HG03159 (cell line): Measurements from ENCODE around the gene PRR5L.

Experiments
- ATAC-seq: cut with Tn5 transposase; IDR thresholded peaks from one replicate; pipeline ENCODE4 v1.9.1; 2021; ENCODE audit warnings: mild to moderate bottlenecking, moderate library complexity; ENCODE audit not compliant: unreplicated experiment

The PRR5L gene

GRCh38 chr11:36376009-36376887 is 80.2 kb downstream of the PRR5L start:
- no peak for ATAC-seq

- ATAC-seq: peak; percentile 47
These were observed 81.0 kb downstream of the PRR5L start for GRCh38 chr11:36376888-36377758.

- ATAC-seq: peak; percentile 36
These were observed 81.9 kb downstream of the PRR5L start for GRCh38 chr11:36377759-36378564.

GRCh38 chr11:36379653-36380052 is 83.6 kb downstream of the PRR5L start:
- ATAC-seq: no peak

- ATAC-seq: no peak
These were observed 84.4 kb downstream of the PRR5L start for GRCh38 chr11:36380296-36381014.

GRCh38 chr11:36381015-36381360 is 84.9 kb downstream of the PRR5L start:
- ATAC-seq: no peak

GRCh38 chr11:36383195-36383594 is 87.1 kb downstream of the PRR5L start:
- no peak for ATAC-seq

- no peak for ATAC-seq
These were observed 89.3 kb downstream of the PRR5L start for GRCh38 chr11:36385121-36385970.

- ATAC-seq: no peak
These were observed 90.3 kb downstream of the PRR5L start for GRCh38 chr11:36386411-36386810.

GRCh38 chr11:36388071-36388470 is 92.0 kb downstream of the PRR5L start:
- no peak for ATAC-seq

- ATAC-seq: no peak
These were observed 92.9 kb downstream of the PRR5L start for GRCh38 chr11:36388951-36389350.

GRCh38 chr11:36389811-36390210 is 93.7 kb downstream of the PRR5L start:
- no peak for ATAC-seq

GRCh38 chr11:36390963-36391471 is 94.9 kb downstream of the PRR5L start:
- peak; percentile 52 for ATAC-seq

- ATAC-seq: no peak
These were observed 96.1 kb downstream of the PRR5L start for GRCh38 chr11:36392196-36392595.

- no peak for ATAC-seq
These were observed 98.0 kb downstream of the PRR5L start for GRCh38 chr11:36394056-36394455.

GRCh38 chr11:36394926-36395325 is 98.8 kb downstream of the PRR5L start:
- no peak for ATAC-seq

GRCh38 chr11:36395978-36396736 is 100.1 kb downstream of the PRR5L start:
- no peak for ATAC-seq

- no peak for ATAC-seq
These were observed 102.3 kb downstream of the PRR5L start for GRCh38 chr11:36398231-36398953.
